HG03135 (cell line): Measurements from ENCODE around the gene C7orf33.
"Not testable (repeated sequence)": the region's sequence is repeated elsewhere in the genome, so short reads cannot be mapped to it uniquely, and the experiment has no call there.

Experiments used
- ATAC-seq: cut with Tn5 transposase; IDR thresholded peaks from one replicate; pipeline ENCODE4 v1.9.1; 2021; ENCODE audit warnings: mild to moderate bottlenecking, moderate library complexity; ENCODE audit not compliant: unreplicated experiment

Gene C7orf33

GRCh38 chr7:148590471-148590870 lies at the start of gene C7orf33:
Gene C7orf33, plus strand, starts transcription at chr7:148590766. Its CDS starts 160 bp downstream, at chr7:148590926.
- no peak for ATAC-seq

DNA sequence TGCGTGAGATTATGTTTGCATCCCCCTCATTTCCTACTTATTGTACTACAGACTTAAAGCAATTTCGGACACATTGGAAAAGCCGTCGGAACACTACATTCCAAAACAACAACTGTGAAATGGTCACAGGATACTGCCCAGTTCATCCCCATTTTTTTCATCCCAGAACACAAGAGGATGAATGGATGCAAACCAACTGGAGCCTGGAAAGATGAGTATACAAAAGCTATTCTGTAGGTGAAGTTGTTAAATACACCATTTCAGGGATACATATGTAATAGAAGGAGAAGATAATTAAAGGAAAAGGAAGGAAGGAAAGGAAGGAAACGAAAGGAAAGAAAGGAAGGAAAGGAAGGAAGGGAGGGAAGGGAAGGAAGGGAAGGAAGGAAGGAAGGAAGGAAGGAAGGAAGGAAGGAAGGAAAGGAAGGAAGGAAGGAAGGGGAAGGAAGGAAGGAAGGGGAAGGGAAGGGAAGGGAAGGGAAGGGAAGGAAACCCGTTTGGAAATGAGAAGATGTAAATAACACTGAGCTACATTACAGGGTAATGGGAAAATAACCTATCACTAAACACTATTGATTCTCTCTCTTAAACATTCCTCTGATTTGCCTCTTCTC lies 48.6 kb upstream of the C7orf33 start:
- no peak for ATAC-seq

- no peak for ATAC-seq
Observed at GRCh38 chr7:148543302-148543701, 47.3 kb upstream of the C7orf33 start.

- no peak for ATAC-seq
Observed at GRCh38 chr7:148545172-148545571, 45.4 kb upstream of the C7orf33 start.

DNA sequence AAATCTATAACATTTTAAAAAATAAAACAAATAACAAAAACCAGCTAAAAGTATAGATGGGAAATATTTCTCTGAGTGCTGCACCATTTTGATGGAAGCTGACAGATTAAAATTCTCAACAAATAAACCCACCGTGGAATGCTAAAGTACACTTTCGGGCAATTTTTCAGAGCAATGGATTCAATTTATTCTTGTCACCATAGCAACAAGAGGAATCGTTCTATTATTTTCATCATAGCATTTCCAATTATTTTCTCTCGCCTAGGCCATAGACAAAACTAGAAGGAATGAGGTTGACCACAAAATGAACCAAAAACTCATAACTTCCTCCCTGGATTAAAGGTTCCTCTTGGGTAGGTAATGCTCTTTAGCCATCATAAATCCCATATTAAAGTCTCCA lies 44.6 kb upstream of the C7orf33 start:
- no peak for ATAC-seq

GRCh38 chr7:148546857-148547256 lies 43.7 kb upstream of the C7orf33 start:
- no peak for ATAC-seq

- ATAC-seq: no peak
Observed at GRCh38 chr7:148547951-148548350, 42.6 kb upstream of the C7orf33 start.

GRCh38 chr7:148553979-148554378 lies 36.6 kb upstream of the C7orf33 start:
- ATAC-seq: no peak

DNA sequence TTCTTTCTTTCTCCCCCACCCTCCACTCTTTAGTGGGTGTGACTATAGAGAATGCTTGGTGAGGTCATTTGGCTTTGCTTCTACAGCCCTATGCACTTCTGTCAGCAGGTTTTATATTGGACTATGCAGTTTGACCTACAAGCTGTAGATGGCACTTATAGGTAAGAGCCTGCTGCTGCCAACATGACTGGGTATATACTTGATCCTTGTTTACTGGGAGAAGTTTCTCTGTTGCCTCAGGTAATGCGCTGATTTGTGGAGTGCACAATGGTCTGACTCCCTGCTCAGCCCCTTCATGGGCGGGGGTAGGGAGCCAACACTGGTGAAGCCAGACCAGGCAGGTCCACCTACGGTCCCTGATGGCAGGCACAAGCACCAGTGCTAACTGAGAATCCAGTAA lies 33.7 kb upstream of the C7orf33 start:
- ATAC-seq: no peak

DNA sequence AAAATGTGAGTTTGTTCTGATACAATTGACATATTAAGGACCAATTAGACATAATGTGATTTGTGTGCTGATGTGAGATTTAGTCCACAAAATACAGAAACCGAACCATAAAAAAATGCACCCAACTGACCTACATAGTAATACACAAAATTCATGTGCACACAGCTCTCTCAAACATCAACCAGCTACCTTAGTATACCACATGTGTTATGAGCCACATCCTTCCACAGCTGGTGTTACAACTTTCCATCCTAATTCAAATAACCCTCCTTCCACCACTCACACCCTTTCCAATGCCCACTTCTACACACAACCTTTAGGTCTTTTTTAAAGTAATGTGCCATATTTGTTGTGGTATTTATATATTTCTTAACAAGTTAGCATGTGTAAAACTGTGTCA lies 31.7 kb upstream of the C7orf33 start:
- no peak for ATAC-seq

GRCh38 chr7:148561099-148561498 lies 29.5 kb upstream of the C7orf33 start:
- no peak for ATAC-seq

DNA sequence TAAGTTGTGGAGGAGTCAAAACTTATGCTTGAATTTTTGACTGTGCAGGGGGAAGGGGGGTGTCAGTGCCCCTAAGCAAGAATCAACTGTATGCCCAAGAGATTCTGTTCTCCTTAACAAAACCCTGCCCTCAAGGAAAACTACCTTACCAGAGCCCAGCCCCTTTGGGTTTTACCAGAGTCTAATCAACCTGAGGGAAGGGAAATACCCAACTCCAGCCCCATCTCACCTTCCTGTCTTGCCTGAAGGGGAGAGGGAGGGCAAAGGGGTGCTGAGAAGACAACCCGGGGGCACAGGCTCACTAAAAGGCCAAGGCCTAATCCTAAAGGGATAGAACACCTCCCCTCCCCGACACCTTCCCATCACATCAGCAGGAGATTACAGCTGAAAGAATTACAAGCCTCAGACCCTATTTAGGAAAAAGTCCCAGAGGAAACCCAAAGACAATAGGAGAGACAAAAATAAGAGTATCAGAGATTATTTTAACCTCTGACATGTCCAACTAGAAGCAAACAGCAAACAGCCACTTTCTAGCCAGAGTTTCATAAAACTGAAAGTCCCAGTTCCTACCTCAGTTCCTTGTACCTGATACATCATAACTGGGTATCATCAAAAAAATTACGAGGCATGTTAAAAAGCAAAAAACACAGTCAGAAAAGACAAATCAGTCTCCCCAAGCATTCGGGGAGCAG lies 26.8 kb upstream of the C7orf33 start:
- ATAC-seq: peak; percentile 20

DNA sequence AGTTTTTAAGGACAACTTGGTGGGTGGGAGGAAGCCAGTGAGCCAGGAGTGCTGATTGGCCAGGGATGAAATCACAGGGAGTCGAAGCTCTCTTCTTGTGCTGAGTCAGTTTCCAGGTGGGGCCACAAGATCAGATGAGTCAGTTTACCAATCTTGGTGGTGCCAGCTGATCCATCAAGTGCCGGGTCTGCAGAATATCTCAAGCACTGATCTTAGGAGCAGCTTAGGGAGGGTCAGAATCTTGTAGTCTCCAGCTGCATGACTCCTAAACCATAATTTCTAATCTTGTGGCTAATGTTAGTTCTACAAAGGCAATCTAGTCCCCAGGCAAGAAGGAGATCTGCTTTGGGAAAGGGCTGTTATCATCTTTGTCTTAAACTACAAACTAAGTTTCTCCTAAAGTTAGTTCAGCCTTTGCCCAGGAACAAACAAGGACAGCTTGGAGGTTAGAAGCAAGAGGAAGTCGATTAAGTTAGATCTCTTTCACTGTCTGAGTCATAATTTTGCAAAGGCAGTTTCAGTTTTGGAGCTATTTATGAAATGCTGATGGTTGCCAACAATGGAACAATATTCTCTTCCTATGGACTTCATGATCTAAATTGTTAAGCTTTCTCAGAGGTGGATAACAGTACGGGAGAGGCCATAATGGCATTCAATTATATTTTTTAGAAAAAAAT lies 26.2 kb upstream of the C7orf33 start:
- ATAC-seq: peak; percentile 89

DNA sequence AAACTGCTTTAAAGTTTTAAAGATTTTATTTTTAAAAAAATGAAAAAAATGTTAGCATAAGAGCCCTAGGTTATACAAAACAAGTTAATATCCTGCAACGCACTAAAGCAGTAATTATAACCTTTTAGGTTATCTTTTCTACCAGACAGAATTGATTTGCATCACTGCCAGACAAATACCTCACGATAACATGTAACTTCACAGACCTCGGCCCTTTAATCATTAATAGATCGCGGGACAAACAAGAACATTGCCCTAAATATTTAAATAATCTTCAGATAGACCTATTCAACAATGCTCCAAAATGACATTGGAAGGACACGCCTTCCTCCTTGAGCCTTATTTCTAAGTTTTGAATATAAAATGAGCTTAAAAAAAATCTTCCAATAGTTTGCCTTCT lies 23.8 kb upstream of the C7orf33 start:
- ATAC-seq: no peak

DNA sequence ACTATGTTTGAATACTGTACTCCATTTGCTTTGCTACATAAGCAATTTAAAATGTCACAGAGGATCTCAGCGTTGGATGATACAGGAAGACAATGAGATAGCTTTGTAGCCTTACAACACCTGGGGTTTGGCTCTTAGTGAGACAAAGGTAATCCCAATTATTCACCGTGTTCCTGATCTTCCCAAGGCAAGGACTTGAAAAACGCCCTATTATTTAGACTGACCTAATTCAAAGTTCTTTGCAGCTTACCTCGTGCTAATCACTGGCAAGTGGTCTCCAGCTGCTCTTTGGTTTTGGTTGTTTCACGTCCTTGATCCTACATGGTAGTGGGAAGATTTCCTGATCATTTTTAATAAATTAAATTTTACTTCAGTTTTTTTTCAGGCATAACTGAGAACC lies 23.0 kb upstream of the C7orf33 start:
- ATAC-seq: no peak

- ATAC-seq: no peak
Observed at GRCh38 chr7:148570510-148570909, 20.1 kb upstream of the C7orf33 start.

DNA sequence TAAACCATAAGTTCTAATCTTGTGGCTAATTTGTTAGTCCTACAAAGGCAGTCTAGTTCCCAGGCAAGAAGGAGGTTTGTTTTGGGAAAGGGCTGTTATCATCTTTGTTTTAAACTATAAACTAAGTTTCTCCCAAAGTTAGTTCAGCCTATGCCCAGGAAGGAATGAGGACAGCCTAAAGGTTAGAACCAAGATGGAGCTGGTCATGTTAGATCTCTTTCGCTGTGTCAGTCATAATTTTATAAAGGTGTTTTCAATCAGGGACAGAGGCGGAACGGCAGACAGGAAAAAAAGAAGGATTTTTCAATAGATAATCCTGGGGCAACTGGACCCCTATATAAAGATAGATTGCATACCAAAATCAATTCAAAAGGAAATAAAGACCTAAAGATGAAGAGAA lies 19.6 kb upstream of the C7orf33 start:
- ATAC-seq: not testable (repeated sequence)

GRCh38 chr7:148571381-148571780 lies 19.2 kb upstream of the C7orf33 start:
- no peak for ATAC-seq

DNA sequence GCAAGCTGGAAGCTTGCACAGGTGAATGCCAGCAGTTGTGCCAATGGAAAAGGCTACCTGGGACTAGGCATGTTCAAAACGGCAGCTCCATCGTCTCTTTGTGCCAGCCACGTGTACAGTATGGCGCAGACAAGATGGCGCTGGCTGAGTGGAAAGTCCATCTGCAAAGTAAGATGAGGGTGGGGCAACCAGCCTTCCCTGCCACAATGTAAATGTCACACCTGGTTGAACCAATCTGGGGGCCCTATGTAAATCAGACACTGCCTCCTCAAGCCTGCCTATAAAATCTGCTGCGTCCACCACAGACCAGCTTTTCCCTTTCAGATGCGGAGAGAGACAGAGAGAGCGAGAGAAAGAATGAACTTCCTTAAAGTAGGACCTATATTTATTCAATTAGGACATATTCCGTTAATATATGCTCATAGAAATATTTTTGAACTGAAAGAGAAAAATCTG lies 18.5 kb upstream of the C7orf33 start:
- no peak for ATAC-seq

GRCh38 chr7:148573581-148573980 lies 17.0 kb upstream of the C7orf33 start:
- ATAC-seq: not testable (repeated sequence)

- peak; percentile 85 for ATAC-seq
Observed at GRCh38 chr7:148575640-148576411, 14.7 kb upstream of the C7orf33 start.
